GM12878 (cell line): ENCODE results near the gene PCED1B. TPM values are rescaled to one million over a fixed set of nuclear protein-coding genes. Genes with fewer than 3 reads are reported as not detected.

Experiments
- ATAC-seq: fragments of 200-7000 bp; cut with Tn5 transposase; 3 replicates; pipeline ENCODE4 v1.9.1; 2020; ENCODE audit warnings: mild to moderate bottlenecking, moderate library complexity
- BruUV-seq: library from RNA; stranded (reverse); fragments of 400-500 nt; replicated peaks from 2 replicates; lab custom pipeline; 2021; lab: Mats Ljungman, UMichigan
- CTCF ChIA-PET: fragments of 300-600 bp; sonication (Branson Sonifier 250); formaldehyde crosslinking; extraction: SDS; loops from one replicate; lab custom pipeline; 2021; ENCODE audit warnings: inconsistent platforms; lab: Yijun Ruan, JAX
- POLR2A ChIA-PET: fragments of 350-600 bp; formaldehyde crosslinking; extraction: SDS; loops from one replicate; lab custom pipeline; 2021; ENCODE audit warnings: inconsistent platforms; lab: Charles Lee
- RAD21 ChIA-PET: fragments of 300-600 bp; sonication (Branson Sonifier 250); formaldehyde crosslinking; loops from one replicate; lab custom pipeline; 2023; ENCODE audit warnings: antibody characterized with exemption; ENCODE audit not compliant: unreplicated experiment; lab: Charles Lee
- SMC1A ChIA-PET: fragments of 300-600 bp; sonication (Branson Sonifier 250); formaldehyde crosslinking; loops from one replicate; lab custom pipeline; 2023; ENCODE audit not compliant: unreplicated experiment, uncharacterized antibody; lab: Charles Lee
- DNase-seq: peaks from one replicate; pipeline ENCODE4 v3.0.0-alpha.2; 2011; ENCODE audit warnings: low read depth, low spot score
- FAIRE-seq: peaks from 3 replicates; lab custom pipeline; 2011; peaks lifted over from hg19 to GRCh38; lab: Jason Lieb, UNC
- H2AFZ ChIP-seq: 2 replicates; pipeline ENCODE4 v1.6.0; 2011; ENCODE audit warnings: low read depth, low read length, control low read depth; ENCODE audit not compliant: control insufficient read depth
- H3K27ac ChIP-seq: 2 replicates; pipeline ENCODE4 v1.5.1; 2011; ENCODE audit warnings: control low read depth; ENCODE audit not compliant: control insufficient read depth, insufficient read depth
- H3K27me3 ChIP-seq, 2 experiments: replicated peaks in 1 of 2; 2 replicates each; pipeline versions ENCODE4 v1.6.0 to v1.6.1; 2011; ENCODE audit warnings: low read length in 1 of 2; ENCODE audit not compliant: control insufficient read depth in 2 of 2, insufficient read depth in 2 of 2
- H3K36me3 ChIP-seq, 2 experiments: 2 replicates each; pipeline ENCODE4 v1.5.1; 2011; ENCODE audit warnings: low read length in 1 of 2; ENCODE audit not compliant: control insufficient read depth in 2 of 2, insufficient read depth in 2 of 2
- H3K4me1 ChIP-seq: 2 replicates; pipeline ENCODE4 v1.6.1; 2011; ENCODE audit warnings: mild to moderate bottlenecking, low read length, moderate library complexity, mixed read lengths; ENCODE audit not compliant: control insufficient read depth, insufficient read depth
- H3K4me2 ChIP-seq: 2 replicates; pipeline ENCODE4 v1.6.0; 2011; ENCODE audit warnings: control low read depth; ENCODE audit not compliant: control insufficient read depth, insufficient read depth
- H3K4me3 ChIP-seq: fragments of 200-600 bp; sonication (generic); 2 replicates; pipeline ENCODE4 v1.5.1; 2016
- H3K79me2 ChIP-seq: 2 replicates; pipeline ENCODE4 v1.6.0; 2011; ENCODE audit warnings: low read length; ENCODE audit not compliant: control insufficient read depth, insufficient read depth
- H3K9ac ChIP-seq: 2 replicates; pipeline ENCODE4 v1.8.0; 2011; ENCODE audit warnings: low read length, control low read depth, mixed read lengths; ENCODE audit not compliant: control insufficient read depth, insufficient read depth
- H3K9me3 ChIP-seq: replicated peaks from 3 replicates; pipeline ENCODE4 v1.5.1; 2011; ENCODE audit warnings: mild to moderate bottlenecking, low read length; ENCODE audit not compliant: control insufficient read depth, insufficient read depth
- H4K20me1 ChIP-seq: 2 replicates; pipeline ENCODE4 v1.6.0; 2011; ENCODE audit not compliant: control insufficient read depth, insufficient read depth
- BCL3 ChIP-seq: IDR thresholded peaks from 2 replicates; pipeline ENCODE4 v1.6.1; 2011; ENCODE audit warnings: borderline replicate concordance, low read depth, mild to moderate bottlenecking, moderate library complexity, low read length; ENCODE audit not compliant: insufficient read depth, poor library complexity, severe bottlenecking
- CBFB ChIP-seq: IDR thresholded peaks from 2 replicates; pipeline ENCODE4 v1.6.1; 2016; ENCODE audit warnings: antibody characterized with exemption, low read depth
- EGR1 ChIP-seq, 2 experiments: IDR thresholded peaks; 1 replicate in 1 of 2; 2 replicates in 1 of 2; pipeline ENCODE4 v1.6.1; 2011 to 2012; ENCODE audit warnings: low read depth in 2 of 2, low read length in 2 of 2, borderline replicate concordance in 1 of 2, mild to moderate bottlenecking in 1 of 2, moderate library complexity in 1 of 2
- GABPA ChIP-seq: IDR thresholded peaks from 2 replicates; pipeline ENCODE4 v1.6.1; 2014; ENCODE audit warnings: antibody characterized with exemption, low read depth, mild to moderate bottlenecking, inconsistent platforms
- MEF2A ChIP-seq: IDR thresholded peaks from 2 replicates; pipeline ENCODE4 v1.6.1; 2011; ENCODE audit warnings: low read depth, mild to moderate bottlenecking, low read length, moderate library complexity; ENCODE audit not compliant: insufficient read depth
- MXI1 ChIP-seq: fragments of 150-350 bp; IDR thresholded peaks from 2 replicates; pipeline ENCODE4 v1.6.1; 2011; ENCODE audit warnings: low read depth, mild to moderate bottlenecking, inconsistent platforms, low read length, improper control_type of control experiment
- NFXL1 ChIP-seq: fragments of 450-650 bp; IDR thresholded peaks from 2 replicates; pipeline ENCODE4 v1.6.1; 2017; ENCODE audit warnings: antibody characterized with exemption, mild to moderate bottlenecking, borderline replicate concordance
- ZNF207 ChIP-seq: fragments of 450-650 bp; IDR thresholded peaks from 2 replicates; pipeline ENCODE4 v1.6.1; 2014; ENCODE audit warnings: antibody characterized with exemption, mild to moderate bottlenecking, borderline replicate concordance
- ZZZ3 ChIP-seq: IDR thresholded peaks from 2 replicates; pipeline ENCODE4 v1.6.1; 2011; ENCODE audit warnings: low read depth; ENCODE audit not compliant: control insufficient read depth, insufficient read length
- WGBS: methylation state at CpG from one replicate; pipeline ENCODE4 v1.1.6; 2016; ENCODE audit warnings: low lambda C conversion rate; ENCODE audit not compliant: insufficient replicate concordance, insufficient coverage; ENCODE audit errors: missing lambda C conversion rate; 5-methylcytosine and 5-hydroxymethylcytosine counted together
- in situ Hi-C: fragments of 300-500 bp; cut with MboI; formaldehyde crosslinking; loops from 9 replicates; pipeline ENCODE4 v1.14.3; 2018; ENCODE audit warnings: mixed read lengths
- intact Hi-C: fragments of 100-400 bp; cut with micrococcal nuclease; formaldehyde crosslinking; loops from one replicate; pipeline ENCODE4 v1.14.2; 2022; ENCODE audit not compliant: unreplicated experiment
- polyA plus RNA-seq, 11 experiments: library from polyadenylated mRNA; depleted of rRNA in 4 of 11; unstranded in 6 of 11; stranded (reverse) in 5 of 11; fragments of >200 nt; fragmentation: Nextera tagmentation in 4 of 11; fragmentation: Illumina TruSeq in 1 of 11; extraction: Ambion mirVana in 4 of 11; extraction: Trizol in 1 of 11; gene quantifications; 1 replicate in 1 of 11; 2 replicates in 10 of 11; pipeline versions ENCODE4 v1.2.1 to v1.2.3, GENCODE V29; 2011 to 2016; ENCODE audit warnings: inconsistent platforms in 2 of 11, missing spikeins in 2 of 11, low read depth in 1 of 11
- total RNA-seq, 4 experiments: library from RNA; depleted of rRNA in 3 of 4; stranded (reverse); fragments of >200 nt in 3 of 4; fragmentation: Illumina TruSeq in 1 of 4; extraction: Trizol in 1 of 4; gene quantifications; 2 replicates each; pipeline versions ENCODE4 v1.2.1 to v1.2.3, GENCODE V29; 2013 to 2021
- TF ChIP-seq, protein P1 (sequence below): IDR thresholded peaks from 2 replicates; pipeline ENCODE4 v1.6.1; 2012; ENCODE audit warnings: low read depth, low read length, improper control_type of control experiment
- TF ChIP-seq, protein P2 (sequence below): IDR thresholded peaks from 2 replicates; pipeline ENCODE4 v1.6.1; 2011; ENCODE audit warnings: low read depth, low read length, improper control_type of control experiment, borderline replicate concordance
- TF ChIP-seq, protein P3 (sequence below): fragments of 450-650 bp; IDR thresholded peaks from 2 replicates; pipeline ENCODE4 v1.6.1; 2017; ENCODE audit warnings: mild to moderate bottlenecking, low read depth, inconsistent platforms; ENCODE audit not compliant: poor library complexity, severe bottlenecking

PCED1B gene
- total and polyA plus RNA-seq, 10 of the 15 experiments (the other 5 are each of a cell fraction or from before 2014, with no cell fraction given) = 0.80 to 8.8 (median 3.0) TPM

GRCh38 chr12:47068539-47068938 is 10.9 kb upstream of the PCED1B start:
- ChIA-PET POLR2A (no interaction called here), CTCF (no interaction called here), RAD21 (interaction anchor here (3.0 kb wide), 1 partner anchor 36 kb away, joined by 9 read pairs; no protein-coding TSS in a partner anchor), SMC1A (interaction anchor here (0.8 kb wide), 1 partner anchor 14 kb away, joined by 3 read pairs; no protein-coding TSS in a partner anchor)
- intact Hi-C loops (no loop called here), in situ Hi-C loops (no loop called here)
- no peaks in the 10 kb centered on the region for H4K20me1 ChIP-seq
- no peak overlapping the region for H3K27ac ChIP-seq
- H3K27me3 ChIP-seq = no peaks in the 10 kb centered on the region; a peak in 1 of 4 replicates
- H3K4me1 ChIP-seq = no peaks in the 10 kb centered on the region
- 19% methylated on average over 6 of the region's 6 CpGs for WGBS
- no peaks in the 10 kb centered on the region for H3K9me3 ChIP-seq
- no peak overlapping the region for H3K4me3 ChIP-seq
- TF ChIP-seq, protein P1, sequence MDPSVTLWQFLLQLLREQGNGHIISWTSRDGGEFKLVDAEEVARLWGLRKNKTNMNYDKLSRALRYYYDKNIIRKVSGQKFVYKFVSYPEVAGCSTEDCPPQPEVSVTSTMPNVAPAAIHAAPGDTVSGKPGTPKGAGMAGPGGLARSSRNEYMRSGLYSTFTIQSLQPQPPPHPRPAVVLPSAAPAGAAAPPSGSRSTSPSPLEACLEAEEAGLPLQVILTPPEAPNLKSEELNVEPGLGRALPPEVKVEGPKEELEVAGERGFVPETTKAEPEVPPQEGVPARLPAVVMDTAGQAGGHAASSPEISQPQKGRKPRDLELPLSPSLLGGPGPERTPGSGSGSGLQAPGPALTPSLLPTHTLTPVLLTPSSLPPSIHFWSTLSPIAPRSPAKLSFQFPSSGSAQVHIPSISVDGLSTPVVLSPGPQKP = no peak
- no peak for TF ChIP-seq MXI1
- no peak for TF ChIP-seq MEF2A
- TF ChIP-seq BCL3 = no peak
- TF ChIP-seq ZZZ3 = no peak
- no peak for TF ChIP-seq ZNF207
- no peak for TF ChIP-seq GABPA
- TF ChIP-seq, protein P2, sequence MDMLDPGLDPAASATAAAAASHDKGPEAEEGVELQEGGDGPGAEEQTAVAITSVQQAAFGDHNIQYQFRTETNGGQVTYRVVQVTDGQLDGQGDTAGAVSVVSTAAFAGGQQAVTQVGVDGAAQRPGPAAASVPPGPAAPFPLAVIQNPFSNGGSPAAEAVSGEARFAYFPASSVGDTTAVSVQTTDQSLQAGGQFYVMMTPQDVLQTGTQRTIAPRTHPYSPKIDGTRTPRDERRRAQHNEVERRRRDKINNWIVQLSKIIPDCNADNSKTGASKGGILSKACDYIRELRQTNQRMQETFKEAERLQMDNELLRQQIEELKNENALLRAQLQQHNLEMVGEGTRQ = no peak
- TF ChIP-seq NFXL1 = no peak
- no peak for TF ChIP-seq EGR1 (IDR thresholded peaks at IDR 0.05; ENCODE audit: borderline replicate concordance in 1 of 2, low read depth in 2 of 2, low read length in 2 of 2)
- no peak for TF ChIP-seq CBFB
- TF ChIP-seq, protein P3, sequence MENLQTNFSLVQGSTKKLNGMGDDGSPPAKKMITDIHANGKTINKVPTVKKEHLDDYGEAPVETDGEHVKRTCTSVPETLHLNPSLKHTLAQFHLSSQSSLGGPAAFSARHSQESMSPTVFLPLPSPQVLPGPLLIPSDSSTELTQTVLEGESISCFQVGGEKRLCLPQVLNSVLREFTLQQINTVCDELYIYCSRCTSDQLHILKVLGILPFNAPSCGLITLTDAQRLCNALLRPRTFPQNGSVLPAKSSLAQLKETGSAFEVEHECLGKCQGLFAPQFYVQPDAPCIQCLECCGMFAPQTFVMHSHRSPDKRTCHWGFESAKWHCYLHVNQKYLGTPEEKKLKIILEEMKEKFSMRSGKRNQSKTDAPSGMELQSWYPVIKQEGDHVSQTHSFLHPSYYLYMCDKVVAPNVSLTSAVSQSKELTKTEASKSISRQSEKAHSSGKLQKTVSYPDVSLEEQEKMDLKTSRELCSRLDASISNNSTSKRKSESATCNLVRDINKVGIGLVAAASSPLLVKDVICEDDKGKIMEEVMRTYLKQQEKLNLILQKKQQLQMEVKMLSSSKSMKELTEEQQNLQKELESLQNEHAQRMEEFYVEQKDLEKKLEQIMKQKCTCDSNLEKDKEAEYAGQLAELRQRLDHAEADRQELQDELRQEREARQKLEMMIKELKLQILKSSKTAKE = no peak
- H3K4me2 ChIP-seq = no peak overlapping the region
- no peak for FAIRE-seq
- BruUV-seq = no TSS peak
- ATAC-seq = no peak
- no peaks in the 10 kb centered on the region for H3K36me3 ChIP-seq
- no peak overlapping the region for H2AFZ ChIP-seq
- no peak for DNase-seq
- H3K79me2 ChIP-seq = no peaks in the 10 kb centered on the region
- H3K9ac ChIP-seq = no peak overlapping the region
